AG04449 (cell line): Measurements from ENCODE around the gene POC1B.

Source experiments
- CTCF ChIA-PET: fragments of 350-600 bp; formaldehyde crosslinking; extraction: SDS; loops from one replicate; lab custom pipeline; 2021; ENCODE audit warnings: antibody characterized with exemption; lab: Yijun Ruan, JAX
- POLR2A ChIA-PET: fragments of 400-600, 350-600 bp; formaldehyde crosslinking; extraction: SDS; loops from one replicate; lab custom pipeline; 2020; ENCODE audit warnings: antibody characterized with exemption, inconsistent platforms; lab: Yijun Ruan, JAX
- DNase-seq: peaks from one replicate; pipeline ENCODE4 v3.0.0-alpha.2; 2010; ENCODE audit warnings: low read depth, low spot score
- H3K4me3 ChIP-seq: 2 replicates; pipeline ENCODE4 v1.5.1; 2011; ENCODE audit warnings: low read depth, mild to moderate bottlenecking, control low read depth, low read length
- CTCF ChIP-seq: IDR thresholded peaks from one replicate; pipeline ENCODE4 v1.5.1; 2011; ENCODE audit warnings: mild to moderate bottlenecking, moderate library complexity, low read length, control low read depth, inconsistent platforms; ENCODE audit not compliant: insufficient read depth; ENCODE audit errors: missing control alignments

Gene POC1B

GRCh38 chr12:89376844-89377243 is 149.0 kb downstream of the POC1B start:
- POLR2A ChIA-PET, result no interaction called here
- CTCF ChIA-PET, result no interaction called here
- H3K4me3 ChIP-seq, result no peak overlapping the region
- DNase-seq, result no peak
- no peak for TF ChIP-seq CTCF

GRCh38 chr12:89376202-89376529 is 149.7 kb downstream of the POC1B start:
- no peak overlapping the region for H3K4me3 ChIP-seq
- DNase-seq, result no peak
- ChIA-PET CTCF (no interaction called here), POLR2A (no interaction called here)
- TF ChIP-seq CTCF, result no peak

- ChIA-PET CTCF (interaction anchor here (1.0 to 1.6 kb wide), 2 partner anchors 88 to 322 kb away, joined by 3 to 5 read pairs; no protein-coding TSS in a partner anchor), POLR2A (interaction anchor here (0.6 to 1.0 kb wide), 2 partner anchors 22 to 64 kb away, joined by 4 to 5 read pairs; partner anchors contain the start of gene DUSP6)
- no peak for DNase-seq
- H3K4me3 ChIP-seq, result no peak overlapping the region
- TF ChIP-seq CTCF, result no peak
These were observed 151.9 kb downstream of the POC1B start for GRCh38 chr12:89373763-89374572.

- ChIA-PET CTCF (interaction anchor here (1.4 to 1.9 kb wide), 3 partner anchors 10 to 321 kb away, joined by 3 to 8 read pairs (median 5); no protein-coding TSS in a partner anchor), POLR2A (interaction anchor here (1.0 kb wide), 1 partner anchor 20 kb away, joined by 5 read pairs; the partner anchor contains the start of gene DUSP6)
- no peak overlapping the region for H3K4me3 ChIP-seq
- no peak for DNase-seq
- no peak for TF ChIP-seq CTCF
These were observed 153.1 kb downstream of the POC1B start for GRCh38 chr12:89372584-89373370.

GRCh38 chr12:89370850-89371249 is 155.0 kb downstream of the POC1B start:
- DNase-seq, result no peak
- TF ChIP-seq CTCF, result no peak
- CTCF ChIA-PET, result interaction anchor here (1.6 kb wide), 1 partner anchor 91 kb away, joined by 4 read pairs; no protein-coding TSS in a partner anchor
- POLR2A ChIA-PET, result interaction anchor here (0.7 to 1.1 kb wide), 3 partner anchors 17 to 81 kb away, joined by 3 to 4 read pairs (median 4); partner anchors contain the start of gene DUSP6
- H3K4me3 ChIP-seq, result no peak overlapping the region
